Measurements from ENCODE around the gene SLC33A1.

SLC33A1 gene

GRCh38 chr3:155785662-155786295, 68.4 kb downstream of the SLC33A1 start:
- H3K27me3 ChIP-seq (ENCODE audit: insufficient read depth, low read depth) = no peaks in the 10 kb centered on the region
- H3K4me1 ChIP-seq (ENCODE audit: low read depth, poor library complexity, severe bottlenecking) = peaks cover 7% of the 10 kb centered on the region
- H3K36me3 ChIP-seq (ENCODE audit: insufficient read depth) = no peaks in the 10 kb centered on the region
- H2AFZ ChIP-seq (ENCODE audit: low read depth) = no peak overlapping the region
- H3K4me2 ChIP-seq = no peak overlapping the region
- no peaks in the 10 kb centered on the region for H3K79me2 ChIP-seq (ENCODE audit: insufficient read depth, low read depth)
- H3K27ac ChIP-seq = no peak overlapping the region
- no peak overlapping the region for H3K4me3 ChIP-seq (IDR thresholded peaks at IDR 0.05; ENCODE audit: insufficient read depth, low read depth, low read length)
- no peak overlapping the region for H3K9ac ChIP-seq
- no peak for TF ChIP-seq CTCF (conservative IDR thresholded peaks at IDR 0.05; ENCODE audit: low read depth, low read length)
- no peaks in the 10 kb centered on the region for H4K20me1 ChIP-seq (ENCODE audit: insufficient read depth)

- Histone ChIP-seq H3K79me2 (ENCODE audit: insufficient read depth, low read depth) (no peaks in the 10 kb centered on the region), H3K9ac (no peak overlapping the region), H4K20me1 (ENCODE audit: insufficient read depth) (no peaks in the 10 kb centered on the region), H2AFZ (ENCODE audit: low read depth) (no peak overlapping the region), H3K27me3 (ENCODE audit: insufficient read depth, low read depth) (no peaks in the 10 kb centered on the region), H3K4me3 (IDR thresholded peaks at IDR 0.05; ENCODE audit: insufficient read depth, low read depth, low read length) (no peak overlapping the region), H3K4me1 (ENCODE audit: low read depth, poor library complexity, severe bottlenecking) (peaks cover 7% of the 10 kb centered on the region), H3K4me2 (no peak overlapping the region), H3K36me3 (ENCODE audit: insufficient read depth) (no peaks in the 10 kb centered on the region), H3K27ac (no peak overlapping the region)
- no peak for TF ChIP-seq CTCF (conservative IDR thresholded peaks at IDR 0.05; ENCODE audit: low read depth, low read length)
Measured at GRCh38 chr3:155782390-155782953, 71.8 kb downstream of the SLC33A1 start.

- no peaks in the 10 kb centered on the region for H3K36me3 ChIP-seq (ENCODE audit: insufficient read depth)
- TF ChIP-seq CTCF (conservative IDR thresholded peaks at IDR 0.05; ENCODE audit: low read depth, low read length) = no peak
Measured at GRCh38 chr3:155780291-155780690, 73.9 kb downstream of the SLC33A1 start.

GRCh38 chr3:155778462-155778861, 75.8 kb downstream of the SLC33A1 start:
- Histone ChIP-seq H4K20me1 (ENCODE audit: insufficient read depth) (no peaks in the 10 kb centered on the region), H3K4me2 (no peak overlapping the region), H3K9ac (no peak overlapping the region), H3K27ac (no peak overlapping the region), H3K36me3 (ENCODE audit: insufficient read depth) (no peaks in the 10 kb centered on the region), H2AFZ (ENCODE audit: low read depth) (no peak overlapping the region), H3K27me3 (ENCODE audit: insufficient read depth, low read depth) (no peaks in the 10 kb centered on the region), H3K4me1 (ENCODE audit: low read depth, poor library complexity, severe bottlenecking) (no peaks in the 10 kb centered on the region), H3K79me2 (ENCODE audit: insufficient read depth, low read depth) (no peaks in the 10 kb centered on the region), H3K4me3 (IDR thresholded peaks at IDR 0.05; ENCODE audit: insufficient read depth, low read depth, low read length) (no peak overlapping the region)
- no peak for TF ChIP-seq CTCF (conservative IDR thresholded peaks at IDR 0.05; ENCODE audit: low read depth, low read length)

More at GRCh38 chr3:155780291-155780690, 73.9 kb downstream of the SLC33A1 start:
- Histone ChIP-seq H3K4me2 (no peak overlapping the region), H3K4me1 (ENCODE audit: low read depth, poor library complexity, severe bottlenecking) (no peaks in the 10 kb centered on the region), H3K27ac (no peak overlapping the region), H2AFZ (ENCODE audit: low read depth) (no peak overlapping the region), H3K4me3 (IDR thresholded peaks at IDR 0.05; ENCODE audit: insufficient read depth, low read depth, low read length) (no peak overlapping the region), H3K79me2 (ENCODE audit: insufficient read depth, low read depth) (no peaks in the 10 kb centered on the region), H4K20me1 (ENCODE audit: insufficient read depth) (no peaks in the 10 kb centered on the region), H3K9ac (no peak overlapping the region), H3K27me3 (ENCODE audit: insufficient read depth, low read depth) (no peaks in the 10 kb centered on the region)

Data from KMS-11 (cell line).